Osteoblast (primary cell): Measurements from ENCODE around the gene ALCAM. TPM values are rescaled to one million over a fixed set of nuclear protein-coding genes. Genes with fewer than 3 reads are reported as not detected.

Source experiments
- DNase-seq: peaks from one replicate; pipeline ENCODE4 v3.0.0; 2011; ENCODE audit warnings: low spot score, mixed read lengths; ENCODE audit not compliant: insufficient read length; ENCODE audit errors: missing footprints
- H2AFZ ChIP-seq: 2 replicates; pipeline ENCODE4 v1.6.0; 2011; ENCODE audit warnings: mild to moderate bottlenecking, low read length
- H3K27ac ChIP-seq: 2 replicates; pipeline ENCODE4 v1.5.1; 2011; ENCODE audit warnings: mild to moderate bottlenecking, low read depth, low read length, moderate library complexity
- H3K27me3 ChIP-seq: 2 replicates; pipeline ENCODE4 v1.6.0; 2012; ENCODE audit warnings: mild to moderate bottlenecking, control low read depth, inconsistent platforms, low read length, moderate library complexity; ENCODE audit not compliant: insufficient read depth
- H3K36me3 ChIP-seq: 2 replicates; pipeline ENCODE4 v1.5.1; 2011; ENCODE audit warnings: mild to moderate bottlenecking, low read length, control low read depth, moderate library complexity; ENCODE audit not compliant: insufficient read depth
- H3K4me1 ChIP-seq: 2 replicates; pipeline ENCODE4 v1.5.1; 2011; ENCODE audit warnings: mild to moderate bottlenecking, low read length, control low read depth, moderate library complexity; ENCODE audit not compliant: insufficient read depth
- H3K4me2 ChIP-seq: 2 replicates; pipeline ENCODE4 v1.6.0; 2011; ENCODE audit warnings: mild to moderate bottlenecking, low read length; ENCODE audit not compliant: insufficient read depth
- H3K4me3 ChIP-seq: fragments of 200-600 bp; sonication (generic); 3 replicates; pipeline ENCODE4 v1.5.1; 2012; ENCODE audit warnings: mild to moderate bottlenecking, low read length, inconsistent platforms; ENCODE audit not compliant: insufficient read depth
- H3K79me2 ChIP-seq: 2 replicates; pipeline ENCODE4 v1.6.0; 2012; ENCODE audit warnings: mild to moderate bottlenecking, low read length, control low read depth, inconsistent platforms; ENCODE audit not compliant: insufficient read depth
- H3K9me3 ChIP-seq: 2 replicates; pipeline ENCODE4 v1.5.1; 2011; ENCODE audit warnings: low read depth, low read length, control low read depth
- H4K20me1 ChIP-seq: 2 replicates; pipeline ENCODE4 v1.6.0; 2012; ENCODE audit warnings: mild to moderate bottlenecking, low read length, control low read depth; ENCODE audit not compliant: insufficient read depth
- total RNA-seq: library from RNA; depleted of rRNA; stranded (reverse); fragments of >200 nt; gene quantifications from 2 replicates; pipeline ENCODE4 v1.2.3, GENCODE V29; 2012
- TF ChIP-seq, protein P1 (sequence below): IDR thresholded peaks from 2 replicates; pipeline ENCODE4 v1.5.1; 2011; ENCODE audit warnings: mild to moderate bottlenecking, low read depth, low read length, moderate library complexity; ENCODE audit errors: extremely low read depth

ALCAM gene
- total RNA-seq, 1 donor, result 178 TPM

DNA sequence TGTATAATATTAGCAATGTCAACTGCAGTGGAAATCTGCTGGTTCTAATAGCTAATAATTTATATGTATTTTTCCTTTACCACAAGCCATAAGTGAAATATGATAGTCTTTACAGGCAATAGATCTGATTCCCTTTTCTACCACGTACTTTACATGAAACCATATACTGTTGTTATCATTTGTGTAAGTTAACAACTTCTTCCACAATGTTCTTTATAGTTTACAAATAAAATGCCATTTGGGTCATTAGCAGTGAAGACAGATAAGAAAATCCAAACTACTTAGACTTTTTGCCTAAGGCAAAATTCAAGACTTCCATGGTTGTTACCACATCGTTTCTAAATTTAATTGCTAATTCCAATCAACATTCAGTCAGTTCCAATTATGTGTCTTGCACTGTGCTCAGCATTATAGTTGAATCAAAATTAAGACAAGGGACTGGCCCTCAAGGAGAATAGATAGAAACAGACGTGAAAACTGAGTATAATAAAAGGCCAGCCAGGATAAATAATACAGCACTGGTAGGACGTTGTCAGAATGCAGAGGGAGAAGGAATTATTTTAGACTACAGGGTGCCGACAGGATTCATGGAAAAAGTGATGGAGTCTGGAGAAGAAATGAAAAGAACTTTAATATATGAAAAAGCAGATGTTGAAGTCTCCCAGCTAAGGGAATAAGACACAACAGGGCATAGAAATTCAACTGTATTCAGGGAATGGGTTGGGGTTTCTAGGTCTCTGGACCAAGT is 249.8 kb downstream of the ALCAM start:
- peak; percentile 54 for DNase-seq
- peaks cover 3% of the 10 kb centered on the region for H3K4me1 ChIP-seq
- H3K36me3 ChIP-seq, result no peaks in the 10 kb centered on the region
- H2AFZ ChIP-seq, result peak overlapping the region; percentile 43
- TF ChIP-seq, protein P1, sequence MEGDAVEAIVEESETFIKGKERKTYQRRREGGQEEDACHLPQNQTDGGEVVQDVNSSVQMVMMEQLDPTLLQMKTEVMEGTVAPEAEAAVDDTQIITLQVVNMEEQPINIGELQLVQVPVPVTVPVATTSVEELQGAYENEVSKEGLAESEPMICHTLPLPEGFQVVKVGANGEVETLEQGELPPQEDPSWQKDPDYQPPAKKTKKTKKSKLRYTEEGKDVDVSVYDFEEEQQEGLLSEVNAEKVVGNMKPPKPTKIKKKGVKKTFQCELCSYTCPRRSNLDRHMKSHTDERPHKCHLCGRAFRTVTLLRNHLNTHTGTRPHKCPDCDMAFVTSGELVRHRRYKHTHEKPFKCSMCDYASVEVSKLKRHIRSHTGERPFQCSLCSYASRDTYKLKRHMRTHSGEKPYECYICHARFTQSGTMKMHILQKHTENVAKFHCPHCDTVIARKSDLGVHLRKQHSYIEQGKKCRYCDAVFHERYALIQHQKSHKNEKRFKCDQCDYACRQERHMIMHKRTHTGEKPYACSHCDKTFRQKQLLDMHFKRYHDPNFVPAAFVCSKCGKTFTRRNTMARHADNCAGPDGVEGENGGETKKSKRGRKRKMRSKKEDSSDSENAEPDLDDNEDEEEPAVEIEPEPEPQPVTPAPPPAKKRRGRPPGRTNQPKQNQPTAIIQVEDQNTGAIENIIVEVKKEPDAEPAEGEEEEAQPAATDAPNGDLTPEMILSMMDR, result no peak
- no peak overlapping the region for H3K27ac ChIP-seq
- no peaks in the 10 kb centered on the region for H4K20me1 ChIP-seq
- no peaks in the 10 kb centered on the region for H3K9me3 ChIP-seq
- no peaks in the 10 kb centered on the region for H3K27me3 ChIP-seq
- no peak overlapping the region for H3K4me3 ChIP-seq
- no peaks in the 10 kb centered on the region for H3K79me2 ChIP-seq
- no peak overlapping the region for H3K4me2 ChIP-seq

DNA sequence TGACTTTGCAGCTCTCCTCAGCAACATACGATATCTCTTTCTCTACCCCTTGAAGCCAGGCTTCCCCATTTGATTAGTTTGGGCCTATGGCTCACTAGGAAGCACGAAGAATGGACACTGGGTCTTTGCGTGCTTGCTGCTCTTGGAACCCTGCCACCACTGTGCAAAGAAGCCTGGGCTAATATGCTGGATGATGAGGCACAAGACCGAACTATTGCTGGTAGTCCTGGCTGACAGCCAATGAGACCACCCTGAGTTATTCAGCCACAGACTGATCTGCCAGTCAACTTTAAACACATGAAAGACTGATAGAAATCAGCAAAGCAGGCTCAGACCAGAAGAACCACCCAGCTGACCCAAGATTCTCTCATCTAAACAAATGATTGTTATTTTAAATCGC is 251.8 kb downstream of the ALCAM start:
- no peak overlapping the region for H2AFZ ChIP-seq
- no peaks in the 10 kb centered on the region for H4K20me1 ChIP-seq
- no peak for DNase-seq
- H3K27ac ChIP-seq, result no peak overlapping the region
- no peaks in the 10 kb centered on the region for H3K9me3 ChIP-seq
- no peaks in the 10 kb centered on the region for H3K79me2 ChIP-seq
- H3K27me3 ChIP-seq, result no peaks in the 10 kb centered on the region
- TF ChIP-seq, protein P1, result no peak
- H3K4me2 ChIP-seq, result no peak overlapping the region
- H3K4me3 ChIP-seq, result no peak overlapping the region
- no peaks in the 10 kb centered on the region for H3K36me3 ChIP-seq
- peaks cover 3% of the 10 kb centered on the region for H3K4me1 ChIP-seq

DNA sequence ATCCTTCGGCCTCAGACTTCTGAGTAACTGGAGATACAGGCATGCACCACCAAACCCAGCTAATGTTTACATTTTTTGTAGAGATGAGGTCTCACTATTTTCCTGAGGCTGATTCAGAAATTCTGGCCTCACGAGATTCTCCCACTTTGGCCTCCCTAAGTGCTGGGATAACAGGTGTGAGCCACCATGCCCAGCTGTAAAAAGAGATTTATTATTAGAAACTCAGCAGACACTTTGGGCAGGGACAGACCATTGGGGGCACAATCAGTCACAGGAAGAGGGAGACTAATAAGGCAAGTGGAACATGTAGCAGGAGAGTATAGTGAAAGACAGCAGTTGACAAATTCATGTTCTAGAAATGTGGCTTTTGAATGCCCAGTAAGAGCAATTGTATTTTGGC is 252.9 kb downstream of the ALCAM start:
- Histone ChIP-seq H3K79me2 (no peaks in the 10 kb centered on the region), H3K9me3 (no peaks in the 10 kb centered on the region), H3K4me2 (no peak overlapping the region), H3K36me3 (no peaks in the 10 kb centered on the region), H3K27ac (no peak overlapping the region), H3K27me3 (no peaks in the 10 kb centered on the region), H4K20me1 (no peaks in the 10 kb centered on the region), H3K4me3 (no peak overlapping the region), H2AFZ (no peak overlapping the region), H3K4me1 (no peaks in the 10 kb centered on the region)
- DNase-seq, result no peak
- TF ChIP-seq, protein P1, result no peak

DNA sequence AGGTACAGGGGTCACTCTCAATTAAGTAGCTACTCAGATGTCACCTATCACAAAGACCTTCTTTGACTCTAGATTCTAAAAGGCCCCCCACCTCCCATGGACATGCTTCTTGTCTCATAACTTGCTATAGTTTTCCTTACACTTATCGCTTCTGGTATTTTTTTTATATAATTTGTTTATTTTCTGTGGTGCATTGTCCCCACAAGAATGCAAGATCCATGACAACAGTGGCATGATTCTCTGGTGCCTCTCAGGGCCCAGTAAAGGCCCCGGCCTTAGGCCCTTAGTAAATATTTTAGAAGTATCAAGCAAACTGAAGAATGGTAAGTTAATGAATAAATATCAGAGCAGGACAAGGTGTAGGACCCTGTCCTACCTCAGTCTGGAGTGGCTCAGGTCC is 253.5 kb downstream of the ALCAM start:
- H3K36me3 ChIP-seq, result no peaks in the 10 kb centered on the region
- H3K9me3 ChIP-seq, result no peaks in the 10 kb centered on the region
- no peak overlapping the region for H3K4me2 ChIP-seq
- H3K27ac ChIP-seq, result no peak overlapping the region
- no peak overlapping the region for H3K4me3 ChIP-seq
- no peak overlapping the region for H2AFZ ChIP-seq
- TF ChIP-seq, protein P1, result no peak
- H3K4me1 ChIP-seq, result no peaks in the 10 kb centered on the region
- no peaks in the 10 kb centered on the region for H4K20me1 ChIP-seq
- DNase-seq, result no peak
- no peaks in the 10 kb centered on the region for H3K27me3 ChIP-seq
- H3K79me2 ChIP-seq, result no peaks in the 10 kb centered on the region
